Hematopoietic multipotent progenitor cell (in vitro differentiated cells): ENCODE results near the gene CD248. TPM values are rescaled to one million over a fixed set of nuclear protein-coding genes. Genes with fewer than 3 reads are reported as not detected.
A peak's percentile ranks its signal among the peaks of the same experiment; 100 is the strongest.
"Not testable (repeated sequence)": the region's sequence is repeated elsewhere in the genome, so short reads cannot be mapped to it uniquely, and the experiment has no call there.

Source experiments
- DNase-seq, 3 donors: peaks; one replicate each; pipeline ENCODE4 v3.0.0-alpha.2; 2011 to 2015; ENCODE audit warnings: low read depth in 2 of 3, low spot score in 2 of 3
- total RNA-seq: library from RNA; depleted of rRNA; stranded (reverse); fragments of >200 nt; gene quantifications from one replicate; pipeline ENCODE4 v1.2.3, GENCODE V29; 2012

Gene CD248
- 1.1 TPM for total RNA-seq

GRCh38 chr11:66316849-66317251, at the start of gene CD248:
TSS of gene CD248 (minus strand) at chr11:66317044. CDS start at chr11:66317027, 17 bp downstream.
- DNase-seq, result no peak

- no peak for DNase-seq
Measured at GRCh38 chr11:66365711-66366619, 49.1 kb upstream of the CD248 start.

- DNase-seq, result no peak
Measured at GRCh38 chr11:66365166-66365565, 48.3 kb upstream of the CD248 start.

GRCh38 chr11:66363805-66364535, 47.1 kb upstream of the CD248 start:
- DNase-seq, result peak in 2 of 3 donors; percentile 36 to 58

- no peak for DNase-seq
Measured at GRCh38 chr11:66363187-66363601, 46.4 kb upstream of the CD248 start.

GRCh38 chr11:66362481-66363147, 45.8 kb upstream of the CD248 start:
- DNase-seq, result no peak

GRCh38 chr11:66361502-66361941, 44.7 kb upstream of the CD248 start:
- no peak for DNase-seq

- no peak for DNase-seq
Measured at GRCh38 chr11:66360406-66361073, 43.7 kb upstream of the CD248 start.

GRCh38 chr11:66359662-66360087, 42.8 kb upstream of the CD248 start:
- no peak for DNase-seq

GRCh38 chr11:66350560-66351235, 33.9 kb upstream of the CD248 start:
- DNase-seq, result not testable (repeated sequence)

GRCh38 chr11:66349084-66349386, 32.2 kb upstream of the CD248 start:
- no peak for DNase-seq

GRCh38 chr11:66347425-66348276, 30.8 kb upstream of the CD248 start, which contains the start of gene B4GAT1:
TSS of gene B4GAT1 (minus strand) at chr11:66347629. CDS start at chr11:66347545, 84 bp downstream.
- DNase-seq, result peak; percentile 70 to 95 (median 85)

- DNase-seq, result no peak
Measured at GRCh38 chr11:66346476-66347424, 29.9 kb upstream of the CD248 start.

- DNase-seq, result no peak
Measured at GRCh38 chr11:66345316-66345649, 28.4 kb upstream of the CD248 start.

- peak; percentile 90 to 97 (median 97) for DNase-seq
Measured at GRCh38 chr11:66344550-66345315, 27.9 kb upstream of the CD248 start, which contains the start of gene BRMS1. TSS of gene BRMS1 (minus strand) at chr11:66345104. CDS start at chr11:66342234, 2,870 bp downstream.

- no peak for DNase-seq
Measured at GRCh38 chr11:66343176-66343575, 26.3 kb upstream of the CD248 start.

GRCh38 chr11:66341502-66342126, 24.8 kb upstream of the CD248 start:
- DNase-seq, result no peak
